Activated T-cell treated with anti-CD3 and anti-CD28 coated beads, Interleukin-2, amount 50 U/mL, for 4 hours (primary cell): Measurements from ENCODE around the gene ORM1. TPM values are rescaled to one million over a fixed set of nuclear protein-coding genes. Genes with fewer than 3 reads are reported as not detected.
"Not testable (repeated sequence)": the region's sequence is repeated elsewhere in the genome, so short reads cannot be mapped to it uniquely, and the experiment has no call there.

Source experiments
- ATAC-seq, 2 donors: fragments of 200-7000 bp; cut with Tn5 transposase; one replicate each; pipeline ENCODE4 v1.10.0; 2021
- DNase-seq: peaks from one replicate; pipeline ENCODE4 v3.0.0-alpha.2; 2020
- H3K27me3 Mint-ChIP-seq: one replicate; pipeline ENCODE4 v1.8.0; 2021; ENCODE audit warnings: low read depth, mixed read lengths
- H3K36me3 Mint-ChIP-seq: one replicate; pipeline ENCODE4 v1.8.0; 2022; ENCODE audit warnings: mixed read lengths; ENCODE audit not compliant: insufficient read depth
- H3K4me1 Mint-ChIP-seq: one replicate; pipeline ENCODE4 v1.8.0; 2021; ENCODE audit warnings: low read depth, mixed read lengths
- H3K4me3 Mint-ChIP-seq: one replicate; pipeline ENCODE4 v1.8.0; 2021; ENCODE audit warnings: mild to moderate bottlenecking, moderate library complexity, mixed read lengths
- H3K9me3 Mint-ChIP-seq: one replicate; pipeline ENCODE4 v1.8.0; 2021; ENCODE audit warnings: mixed read lengths
- total RNA-seq, 3 donors: library from RNA; stranded (reverse); gene quantifications; one replicate each; pipeline ENCODE4 v1.2.1, GENCODE V29; 2021

ORM1 gene
- total RNA-seq, 3 donors from 2014 or later, result 2.4 to 4.5 (median 3.5) TPM

DNA sequence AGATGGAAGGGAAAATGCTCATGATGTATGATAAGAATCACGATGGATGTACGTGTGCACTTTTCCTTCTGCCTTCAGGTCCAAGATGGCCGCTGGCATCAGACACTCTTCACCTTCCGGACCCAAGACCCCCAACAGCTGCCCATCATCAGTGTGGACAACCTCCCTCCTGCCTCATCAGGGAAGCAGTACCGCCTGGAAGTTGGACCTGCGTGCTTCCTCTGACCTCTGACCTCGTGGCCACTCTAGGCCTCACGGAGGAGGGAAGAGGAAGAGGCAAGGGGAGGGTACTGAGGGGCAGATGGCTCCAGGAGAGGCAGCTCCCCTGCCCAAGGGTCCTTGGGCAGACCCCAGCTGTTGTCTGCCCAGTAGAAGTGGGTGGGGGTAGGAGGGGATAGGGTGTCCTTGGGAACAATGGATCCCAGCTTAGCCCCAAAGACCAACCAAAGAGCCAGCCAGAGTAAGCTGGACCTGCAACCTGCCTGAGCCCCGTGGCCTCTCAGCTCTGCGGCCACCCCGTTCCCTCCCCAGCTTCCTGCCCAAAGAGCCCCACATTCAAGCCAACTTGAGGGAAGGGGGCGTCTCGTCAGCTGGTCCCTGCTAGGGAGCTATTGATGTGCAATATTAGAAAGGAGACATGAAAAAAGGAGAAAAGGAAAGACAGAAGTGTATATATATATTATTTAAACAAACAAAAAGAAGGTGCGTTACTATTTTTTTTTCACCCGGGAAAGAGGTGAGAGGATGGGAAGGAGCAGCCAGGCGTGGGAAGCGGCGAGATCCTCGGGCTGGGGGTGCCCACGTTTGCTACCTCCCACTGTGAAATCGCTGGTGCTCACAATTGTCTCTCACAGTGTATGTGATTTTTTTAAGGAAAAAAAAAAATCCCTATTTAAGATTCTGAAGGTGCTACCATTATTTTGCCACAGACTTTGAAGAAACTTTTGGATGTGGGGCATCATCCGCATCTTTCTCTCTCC is 12.1 kb upstream of the ORM1 start:
- Mint-ChIP-seq H3K4me1 (peaks cover under 1% of the 10 kb centered on the region), H3K4me3 (no peak overlapping the region)
- no peak for ATAC-seq

DNA sequence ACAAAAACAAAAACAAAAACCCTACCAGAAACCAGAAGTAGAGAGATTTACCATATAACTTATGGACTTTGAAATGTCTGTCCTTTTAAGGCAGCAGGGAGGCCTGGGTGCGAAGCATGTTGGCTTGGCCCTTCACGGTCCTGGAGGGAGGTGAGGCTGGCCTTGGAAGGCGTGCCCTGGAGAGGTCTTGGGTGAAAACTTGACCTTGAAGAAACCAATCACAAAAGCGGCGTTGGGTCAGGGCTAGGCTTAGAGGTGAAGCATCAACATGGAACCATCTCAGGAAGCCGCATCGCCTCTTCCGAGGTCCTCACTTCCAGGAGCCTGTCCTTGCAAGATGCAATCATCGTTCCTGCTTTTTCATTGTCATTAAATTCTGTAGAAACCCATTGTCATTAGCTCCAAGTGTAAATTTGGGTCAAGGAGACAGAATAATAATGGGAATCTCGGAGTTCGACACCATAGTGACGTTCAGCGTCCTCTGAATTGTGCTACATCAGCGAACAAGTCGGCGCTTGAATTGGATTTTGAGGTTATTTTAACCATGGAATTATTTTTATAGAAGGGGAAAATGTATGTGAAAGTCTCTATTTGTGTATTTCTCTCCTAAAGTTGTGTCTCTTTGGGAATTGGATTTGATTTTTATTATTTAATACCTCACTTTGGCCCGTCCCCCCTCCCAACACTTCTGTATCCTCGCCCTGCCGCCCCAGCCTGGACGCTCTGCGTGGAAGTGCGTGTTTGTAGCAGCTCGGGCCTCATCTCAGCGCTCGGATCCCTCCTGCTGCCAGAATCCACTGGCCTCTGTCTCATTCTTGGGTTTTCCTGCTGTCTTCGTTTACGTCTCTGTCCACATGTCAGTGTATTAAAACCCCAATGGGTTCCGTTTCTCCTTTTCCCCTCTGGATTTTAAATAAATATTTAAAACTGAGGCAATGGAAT is 11.1 kb upstream of the ORM1 start:
- H3K4me1 Mint-ChIP-seq, result no peaks in the 10 kb centered on the region
- no peak overlapping the region for H3K4me3 Mint-ChIP-seq
- no peaks in the 10 kb centered on the region for H3K36me3 Mint-ChIP-seq
- H3K9me3 Mint-ChIP-seq, result no peaks in the 10 kb centered on the region
- ATAC-seq, result no peak
- DNase-seq, result no peak
- H3K27me3 Mint-ChIP-seq, result no peaks in the 10 kb centered on the region

More for the DNA sequence above, 12.1 kb upstream of the ORM1 start:
- Mint-ChIP-seq H3K9me3 (no peaks in the 10 kb centered on the region), H3K27me3 (no peaks in the 10 kb centered on the region), H3K36me3 (no peaks in the 10 kb centered on the region)
- DNase-seq, result no peak

DNA sequence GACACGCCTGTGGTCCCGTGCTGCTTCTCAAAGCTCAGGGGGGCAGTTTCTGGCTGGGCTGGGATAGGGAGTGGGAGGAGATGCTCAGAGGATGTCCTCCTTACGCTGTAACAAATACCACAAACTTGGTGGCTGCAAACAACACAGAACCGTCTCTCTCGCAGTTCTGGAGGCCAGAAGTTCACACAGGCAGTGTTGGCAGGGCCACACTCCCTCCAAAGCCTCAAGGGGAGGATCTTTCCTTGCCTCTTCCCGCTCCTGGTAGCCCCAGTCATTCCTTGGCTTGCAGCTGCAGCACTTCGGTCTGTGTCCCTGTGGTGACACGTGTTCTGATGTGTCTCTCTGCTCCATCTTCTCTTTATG is 10.4 kb upstream of the ORM1 start:
- ATAC-seq (no peak), DNase-seq (no peak)
- H3K27me3 Mint-ChIP-seq, result no peaks in the 10 kb centered on the region
- H3K9me3 Mint-ChIP-seq, result no peaks in the 10 kb centered on the region
- H3K4me1 Mint-ChIP-seq, result no peaks in the 10 kb centered on the region
- H3K4me3 Mint-ChIP-seq, result no peak overlapping the region
- H3K36me3 Mint-ChIP-seq, result no peaks in the 10 kb centered on the region

DNA sequence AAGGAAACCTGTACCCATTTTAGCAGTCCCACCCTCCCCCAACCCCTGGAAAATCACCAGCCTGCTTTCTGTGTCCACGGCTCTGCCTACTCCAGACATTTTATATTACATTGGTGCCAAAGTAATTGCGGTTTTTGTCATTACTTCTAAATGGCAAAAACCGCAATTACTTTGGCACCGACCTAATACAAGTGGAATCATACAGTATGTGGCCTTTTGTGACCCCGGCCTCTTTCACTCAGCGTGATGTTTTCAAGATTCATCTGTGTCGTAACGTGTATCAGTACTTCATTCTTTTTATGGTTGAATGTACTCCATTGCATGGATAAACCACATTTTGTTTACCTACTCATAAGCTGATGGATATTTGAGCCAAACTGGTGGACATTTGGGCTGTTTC is 9.7 kb upstream of the ORM1 start:
- no peak for DNase-seq
- no peak for ATAC-seq
- H3K9me3 Mint-ChIP-seq, result no peaks in the 10 kb centered on the region
- H3K4me1 Mint-ChIP-seq, result no peaks in the 10 kb centered on the region
- H3K4me3 Mint-ChIP-seq, result no peak overlapping the region
- no peaks in the 10 kb centered on the region for H3K27me3 Mint-ChIP-seq
- H3K36me3 Mint-ChIP-seq, result no peaks in the 10 kb centered on the region

DNA sequence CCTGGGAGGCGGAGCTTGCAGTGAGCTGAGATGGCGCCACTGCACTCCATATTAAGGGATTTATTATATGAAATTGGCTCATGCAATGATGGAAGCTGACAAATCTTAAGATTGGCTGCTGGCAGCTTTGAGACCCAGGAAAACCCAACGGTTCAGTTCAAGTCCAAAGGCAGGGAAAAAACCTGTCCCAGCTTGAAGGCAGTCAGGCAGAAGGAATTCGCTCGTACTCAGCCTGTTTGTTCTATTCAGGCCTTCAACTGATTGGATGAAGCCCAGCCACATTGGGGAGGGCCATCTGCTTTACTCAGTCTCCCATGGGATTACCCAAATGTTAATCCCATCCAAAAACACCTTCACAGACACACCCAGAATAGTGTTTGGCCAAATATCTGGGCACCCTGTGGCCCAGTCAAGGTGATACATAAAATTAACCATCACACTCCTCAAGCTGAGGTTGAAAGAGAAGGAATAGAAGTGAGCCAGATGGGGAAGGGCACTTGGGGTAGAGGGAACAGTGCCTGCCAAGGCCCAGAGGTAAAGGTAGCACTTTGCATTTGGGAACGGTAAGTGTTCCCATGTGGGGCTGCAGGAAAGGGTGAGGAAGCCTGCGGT is 8.5 kb upstream of the ORM1 start:
- DNase-seq (no peak), ATAC-seq (no peak)
- Mint-ChIP-seq H3K36me3 (no peaks in the 10 kb centered on the region), H3K27me3 (peaks cover 4% of the 10 kb centered on the region), H3K4me3 (no peak overlapping the region), H3K4me1 (no peaks in the 10 kb centered on the region), H3K9me3 (no peaks in the 10 kb centered on the region)

- Mint-ChIP-seq H3K4me1 (no peaks in the 10 kb centered on the region), H3K27me3 (peaks cover 4% of the 10 kb centered on the region), H3K36me3 (no peaks in the 10 kb centered on the region), H3K9me3 (no peaks in the 10 kb centered on the region), H3K4me3 (no peak overlapping the region)
- DNase-seq, result no peak
- no peak for ATAC-seq
Measured at GRCh38 chr9:114314881-114315722, 7.8 kb upstream of the ORM1 start.

DNA sequence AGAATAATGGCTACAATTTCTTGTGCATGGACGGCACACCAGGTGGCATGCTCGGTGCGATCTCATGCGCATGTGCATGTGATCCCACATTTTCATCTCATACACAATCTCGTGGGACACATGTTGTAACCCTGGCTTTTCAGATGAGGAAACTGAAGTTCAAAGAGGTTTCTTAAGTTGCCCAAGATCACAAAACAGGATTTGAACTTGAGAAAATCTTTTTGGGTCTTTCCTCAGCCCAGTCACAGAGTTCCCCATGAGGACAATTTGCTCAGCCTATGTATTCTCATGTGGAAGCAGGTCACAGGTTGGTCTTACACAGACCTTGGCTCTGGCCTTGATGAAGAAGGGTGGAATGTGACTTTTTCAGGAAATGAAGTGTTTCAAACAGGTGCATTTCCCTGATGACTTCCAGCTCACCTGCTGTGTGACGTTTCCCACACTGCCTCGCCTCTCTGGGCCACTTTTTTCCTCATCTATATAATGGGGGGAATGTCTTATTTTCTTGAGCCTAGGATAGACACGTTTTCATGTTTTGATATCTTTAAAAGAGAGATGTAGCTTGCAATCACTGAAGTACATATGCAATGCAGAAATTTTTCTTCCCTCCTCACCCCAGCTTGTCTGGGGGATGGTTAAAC is 7.1 kb upstream of the ORM1 start:
- Mint-ChIP-seq H3K4me1 (no peaks in the 10 kb centered on the region), H3K36me3 (no peaks in the 10 kb centered on the region), H3K4me3 (no peak overlapping the region), H3K9me3 (no peaks in the 10 kb centered on the region), H3K27me3 (peaks cover 6% of the 10 kb centered on the region)
- DNase-seq (no peak), ATAC-seq (no peak)

- H3K4me3 Mint-ChIP-seq, result no peak overlapping the region
- DNase-seq (no peak), ATAC-seq (no peak)
- no peaks in the 10 kb centered on the region for H3K9me3 Mint-ChIP-seq
- no peaks in the 10 kb centered on the region for H3K36me3 Mint-ChIP-seq
- no peaks in the 10 kb centered on the region for H3K4me1 Mint-ChIP-seq
- H3K27me3 Mint-ChIP-seq, result peaks cover 9% of the 10 kb centered on the region
Measured at GRCh38 chr9:114316605-114317230, 6.2 kb upstream of the ORM1 start.

DNA sequence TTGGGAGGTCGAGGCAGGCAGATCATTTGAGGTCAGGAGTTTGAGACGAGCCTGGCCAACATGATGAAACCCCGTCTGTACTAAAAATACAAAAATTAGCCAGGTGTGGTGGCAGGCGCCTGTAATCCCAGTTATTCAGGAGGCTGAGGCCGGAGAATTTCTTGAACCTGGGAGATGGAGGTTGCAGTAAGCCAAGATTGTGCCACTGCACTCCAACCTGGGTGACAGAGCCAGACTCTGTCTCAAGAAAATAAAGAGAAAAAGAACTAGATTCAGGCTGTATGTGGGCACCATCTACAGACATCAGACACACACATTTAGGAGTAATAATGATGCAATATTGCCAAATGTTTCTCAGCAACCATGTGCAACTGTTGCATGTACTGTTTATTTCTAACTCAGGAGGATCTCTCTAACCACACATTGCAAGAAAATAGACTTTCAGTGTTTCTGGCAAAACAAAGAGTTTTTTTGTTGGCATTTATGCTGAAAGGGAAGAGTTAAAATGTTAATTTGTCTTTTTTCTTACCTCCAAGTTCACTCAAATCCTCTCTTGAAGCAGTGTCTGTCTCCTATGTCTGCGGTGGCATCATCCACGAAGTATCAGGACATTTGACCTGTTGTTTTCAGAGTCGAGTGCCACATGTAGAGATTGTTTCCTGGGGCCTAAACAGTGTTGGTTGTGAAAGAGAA is 5.1 kb upstream of the ORM1 start:
- no peak for ATAC-seq
- no peak for DNase-seq
- no peak overlapping the region for H3K4me3 Mint-ChIP-seq
- no peaks in the 10 kb centered on the region for H3K9me3 Mint-ChIP-seq
- H3K4me1 Mint-ChIP-seq, result peaks cover 1% of the 10 kb centered on the region
- peaks cover 14% of the 10 kb centered on the region for H3K27me3 Mint-ChIP-seq
- no peaks in the 10 kb centered on the region for H3K36me3 Mint-ChIP-seq

- DNase-seq (no peak), ATAC-seq (no peak)
- H3K27me3 Mint-ChIP-seq, result peaks cover 14% of the 10 kb centered on the region
- H3K9me3 Mint-ChIP-seq, result no peaks in the 10 kb centered on the region
- peaks cover 1% of the 10 kb centered on the region for H3K4me1 Mint-ChIP-seq
- no peak overlapping the region for H3K4me3 Mint-ChIP-seq
- no peaks in the 10 kb centered on the region for H3K36me3 Mint-ChIP-seq
Measured at GRCh38 chr9:114318416-114318815, 4.5 kb upstream of the ORM1 start.

DNA sequence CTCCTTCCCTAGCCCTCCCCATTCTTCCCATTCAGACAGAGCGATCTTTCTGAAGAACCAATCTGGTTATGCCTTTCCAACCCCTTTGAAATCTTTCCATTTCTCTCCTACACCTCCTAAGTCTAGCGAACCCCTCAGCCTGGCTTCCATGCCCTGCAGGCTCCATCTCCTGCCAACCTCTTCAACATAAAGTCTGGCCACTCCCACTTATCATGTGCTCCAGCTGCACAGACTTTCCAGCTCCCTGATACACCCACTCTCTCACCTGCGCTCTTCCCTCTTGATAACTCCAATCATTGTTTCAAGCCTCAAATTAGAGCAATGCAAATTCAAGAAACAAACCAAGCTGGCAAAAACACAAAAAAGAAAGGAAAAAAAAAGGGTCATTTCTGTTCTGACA is 3.8 kb upstream of the ORM1 start:
- Mint-ChIP-seq H3K4me1 (peaks cover 1% of the 10 kb centered on the region), H3K4me3 (no peak overlapping the region), H3K36me3 (no peaks in the 10 kb centered on the region), H3K27me3 (peaks cover 14% of the 10 kb centered on the region), H3K9me3 (no peaks in the 10 kb centered on the region)
- no peak for DNase-seq
- no peak for ATAC-seq

GRCh38 chr9:114320710-114321109 is 2.2 kb upstream of the ORM1 start:
- H3K4me1 Mint-ChIP-seq, H3K36me3 Mint-ChIP-seq, DNase-seq, H3K9me3 Mint-ChIP-seq, H3K4me3 Mint-ChIP-seq, ATAC-seq: not testable (repeated sequence)
- H3K27me3 Mint-ChIP-seq, result peaks cover 14% of the 10 kb centered on the region
